Measurements from ENCODE around the gene AKR1A1.

DNA sequence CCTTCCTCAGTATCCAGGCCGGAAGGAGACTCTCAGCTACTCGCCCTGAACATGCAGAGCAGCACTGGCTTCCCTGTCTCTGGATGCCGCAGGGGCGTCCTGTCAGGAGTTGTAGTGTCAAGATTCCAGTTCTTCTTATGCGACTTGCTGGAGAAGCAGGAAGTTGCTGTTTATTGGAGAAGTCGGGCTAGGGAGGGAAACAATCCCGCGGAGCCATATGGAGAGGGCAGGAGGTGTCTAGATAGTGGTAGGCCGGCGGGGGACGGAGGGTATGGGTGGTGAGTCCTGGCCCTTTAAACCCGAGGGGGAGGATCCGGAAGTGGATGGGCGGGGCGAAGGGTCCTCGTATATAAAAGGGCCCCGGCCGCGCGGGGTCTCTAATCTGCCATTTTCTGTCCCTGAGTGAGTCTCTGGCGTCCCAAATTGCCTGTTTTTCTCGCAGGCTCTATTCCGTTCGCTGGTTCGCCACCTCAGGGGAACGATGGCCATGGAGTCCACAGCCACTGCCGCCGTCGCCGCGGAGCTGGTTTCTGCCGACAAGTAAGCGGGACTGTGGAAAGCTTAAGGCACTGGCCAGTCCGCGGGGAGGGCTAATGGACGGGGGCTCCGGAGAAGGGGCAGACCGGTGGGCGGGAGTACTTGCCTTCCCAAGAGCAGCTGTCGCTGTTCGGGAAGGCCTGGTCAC is 33.2 kb downstream of the AKR1A1 start, which contains the start of gene NASP:
- TF ChIP-seq, protein P1, sequence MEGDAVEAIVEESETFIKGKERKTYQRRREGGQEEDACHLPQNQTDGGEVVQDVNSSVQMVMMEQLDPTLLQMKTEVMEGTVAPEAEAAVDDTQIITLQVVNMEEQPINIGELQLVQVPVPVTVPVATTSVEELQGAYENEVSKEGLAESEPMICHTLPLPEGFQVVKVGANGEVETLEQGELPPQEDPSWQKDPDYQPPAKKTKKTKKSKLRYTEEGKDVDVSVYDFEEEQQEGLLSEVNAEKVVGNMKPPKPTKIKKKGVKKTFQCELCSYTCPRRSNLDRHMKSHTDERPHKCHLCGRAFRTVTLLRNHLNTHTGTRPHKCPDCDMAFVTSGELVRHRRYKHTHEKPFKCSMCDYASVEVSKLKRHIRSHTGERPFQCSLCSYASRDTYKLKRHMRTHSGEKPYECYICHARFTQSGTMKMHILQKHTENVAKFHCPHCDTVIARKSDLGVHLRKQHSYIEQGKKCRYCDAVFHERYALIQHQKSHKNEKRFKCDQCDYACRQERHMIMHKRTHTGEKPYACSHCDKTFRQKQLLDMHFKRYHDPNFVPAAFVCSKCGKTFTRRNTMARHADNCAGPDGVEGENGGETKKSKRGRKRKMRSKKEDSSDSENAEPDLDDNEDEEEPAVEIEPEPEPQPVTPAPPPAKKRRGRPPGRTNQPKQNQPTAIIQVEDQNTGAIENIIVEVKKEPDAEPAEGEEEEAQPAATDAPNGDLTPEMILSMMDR (IDR thresholded peaks at IDR 0.05; ENCODE audit: insufficient read depth, low read length, poor library complexity, severe bottlenecking), result no peak
- no peak for TF ChIP-seq EZH2phosphoT487 (conservative IDR thresholded peaks at IDR 0.05; ENCODE audit: low read length)

Measured in SU-DHL-6 (cell line).